Coronary artery (tissue), 2 donors: Measurements from ENCODE around the gene RAB31.

Source experiments
- DNase-seq: peaks from one replicate; pipeline ENCODE4 v3.0.0-alpha.2; 2017; ENCODE audit warnings: low spot score
- H3K27ac ChIP-seq, 2 donors: fragments of 200-600 bp; sonication (generic); one replicate each; pipeline ENCODE4 v1.5.1; 2016 to 2019
- H3K4me3 ChIP-seq: fragments of 200-600 bp; sonication (generic); 2 replicates; pipeline ENCODE4 v1.5.1; 2016; ENCODE audit warnings: mild to moderate bottlenecking, moderate library complexity
- CTCF ChIP-seq: fragments of 200-600 bp; sonication (generic); IDR thresholded peaks from one replicate; pipeline ENCODE4 v1.5.1; 2019; ENCODE audit warnings: antibody characterized with exemption

The RAB31 gene

GRCh38 chr18:9694952-9695495 is 13.1 kb upstream of the RAB31 start:
- no peak overlapping the region for H3K27ac ChIP-seq
- H3K4me3 ChIP-seq, result no peak overlapping the region
- DNase-seq, result no peak
- no peak for TF ChIP-seq CTCF

DNA sequence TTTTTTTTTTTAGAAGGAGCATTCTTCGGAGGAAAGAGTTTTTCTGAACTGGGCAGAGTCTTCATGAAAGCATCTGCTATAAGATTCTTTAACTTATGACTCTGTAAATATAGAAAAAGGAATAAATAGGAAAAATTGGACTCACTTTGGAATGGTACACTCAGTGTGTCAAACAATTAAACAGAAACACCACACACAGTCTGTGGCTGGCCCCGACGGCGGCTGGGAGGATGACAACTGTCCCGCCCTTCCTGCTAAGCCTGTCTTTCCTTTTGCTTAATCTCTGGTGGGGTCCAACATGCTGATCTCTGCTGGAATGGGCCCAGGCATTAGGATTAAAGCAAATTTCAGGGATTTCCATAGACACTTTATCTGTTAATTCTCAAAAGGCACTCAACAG is 12.5 kb upstream of the RAB31 start:
- TF ChIP-seq CTCF, result no peak
- DNase-seq, result no peak
- Histone ChIP-seq H3K4me3 (no peak overlapping the region), H3K27ac (no peak overlapping the region)

- no peak for DNase-seq
- no peak for TF ChIP-seq CTCF
- H3K27ac ChIP-seq, result no peak overlapping the region
- no peak overlapping the region for H3K4me3 ChIP-seq
These were observed 12.0 kb upstream of the RAB31 start for GRCh38 chr18:9696112-9696511.

DNA sequence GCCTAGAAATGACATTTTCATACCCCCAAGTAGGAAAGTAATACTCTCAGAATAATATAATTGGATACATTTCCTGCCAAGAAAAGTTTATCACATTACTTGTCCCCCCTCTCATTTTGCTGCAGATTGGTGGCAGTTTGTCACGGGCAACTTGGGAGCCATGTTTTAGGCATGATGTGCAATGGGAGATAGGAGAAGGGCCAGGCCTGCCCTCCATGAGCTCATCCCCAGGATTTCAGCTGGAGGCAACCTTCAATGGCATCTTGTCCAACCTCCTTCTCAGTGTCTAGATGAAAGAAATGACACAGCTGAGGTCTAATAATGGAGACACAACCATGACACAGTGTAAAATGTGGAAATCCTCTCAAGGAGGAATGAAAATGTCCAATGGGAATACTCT is 11.4 kb upstream of the RAB31 start:
- Histone ChIP-seq H3K4me3 (peak overlapping the region; percentile 9), H3K27ac (no peak overlapping the region)
- TF ChIP-seq CTCF, result no peak
- no peak for DNase-seq

DNA sequence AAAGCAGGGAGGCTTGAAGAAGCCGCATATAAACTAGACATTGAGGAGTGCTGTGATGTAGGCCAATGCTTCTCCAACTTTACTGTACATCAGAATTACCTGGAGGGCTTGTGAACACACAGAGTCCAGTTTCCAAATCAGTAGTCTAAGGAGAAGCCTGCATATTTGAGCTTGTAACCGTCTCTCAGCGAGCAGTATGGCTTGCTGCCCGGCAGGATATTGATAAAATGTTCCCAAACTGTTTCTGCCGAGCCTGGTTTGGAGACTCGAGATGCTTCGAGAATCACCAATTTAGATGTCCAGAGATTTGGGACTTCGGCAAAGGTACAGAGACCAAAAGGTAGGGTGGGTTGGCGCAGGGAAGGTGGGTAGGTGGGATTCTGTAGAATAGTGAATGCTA is 11.0 kb upstream of the RAB31 start:
- DNase-seq, result no peak
- H3K27ac ChIP-seq, result no peak overlapping the region

GRCh38 chr18:9698497-9698896 is 9.6 kb upstream of the RAB31 start:
- Histone ChIP-seq H3K4me3 (no peak overlapping the region), H3K27ac (no peak overlapping the region)
- no peak for TF ChIP-seq CTCF
- no peak for DNase-seq

More for the DNA sequence above, 11.0 kb upstream of the RAB31 start:
- TF ChIP-seq CTCF, result no peak
- peak overlapping the region; percentile 9 for H3K4me3 ChIP-seq

- DNase-seq, result no peak
- no peak overlapping the region for H3K4me3 ChIP-seq
- TF ChIP-seq CTCF, result no peak
- H3K27ac ChIP-seq, result no peak overlapping the region
These were observed 7.8 kb upstream of the RAB31 start for GRCh38 chr18:9700261-9700796.
